HG03060 (cell line): ENCODE data around the gene RELT.
A peak's percentile ranks its signal among the peaks of the same experiment; 100 is the strongest.

ENCODE experiments used
- ATAC-seq: cut with Tn5 transposase; IDR thresholded peaks from one replicate; pipeline ENCODE4 v1.9.1; 2021; ENCODE audit warnings: low read depth, moderate number of reproducible peaks; ENCODE audit not compliant: unreplicated experiment

RELT gene

GRCh38 chr11:73376160-73376802, at the start of gene RELT:
TSS of gene RELT (plus strand) at chr11:73376399. CDS start at chr11:73389137, 12,738 bp downstream.
- ATAC-seq: peak; percentile 53

GRCh38 chr11:73326929-73327811, 49.0 kb upstream of the RELT start:
- ATAC-seq: no peak

GRCh38 chr11:73327812-73328364, 48.3 kb upstream of the RELT start:
- no peak for ATAC-seq

GRCh38 chr11:73330569-73331093, 45.6 kb upstream of the RELT start:
- no peak for ATAC-seq

GRCh38 chr11:73331138-73331916, 44.9 kb upstream of the RELT start:
- ATAC-seq: no peak

GRCh38 chr11:73333173-73333572, 43.0 kb upstream of the RELT start:
- no peak for ATAC-seq

- no peak for ATAC-seq
These were observed 42.4 kb upstream of the RELT start for GRCh38 chr11:73333640-73334383.

GRCh38 chr11:73334384-73335203, 41.6 kb upstream of the RELT start:
- ATAC-seq: no peak

GRCh38 chr11:73335204-73335923, 40.8 kb upstream of the RELT start:
- ATAC-seq: no peak

- ATAC-seq: no peak
These were observed 38.4 kb upstream of the RELT start for GRCh38 chr11:73337846-73338245.

GRCh38 chr11:73338279-73338678, 37.9 kb upstream of the RELT start:
- no peak for ATAC-seq

- no peak for ATAC-seq
These were observed 36.0 kb upstream of the RELT start for GRCh38 chr11:73340164-73340563.

- no peak for ATAC-seq
These were observed 33.6 kb upstream of the RELT start for GRCh38 chr11:73342633-73343032.

GRCh38 chr11:73343076-73343873, 32.9 kb upstream of the RELT start:
- no peak for ATAC-seq

- no peak for ATAC-seq
These were observed 32.0 kb upstream of the RELT start for GRCh38 chr11:73344191-73344607.

GRCh38 chr11:73345481-73346160, 30.6 kb upstream of the RELT start:
- no peak for ATAC-seq
